IgD-negative memory B cell (primary cell): ENCODE measurements around the gene TMEM72. TPM values are rescaled to one million over a fixed set of nuclear protein-coding genes. Genes with fewer than 3 reads are reported as not detected.
"Not testable (repeated sequence)": the region's sequence is repeated elsewhere in the genome, so short reads cannot be mapped to it uniquely, and the experiment has no call there.

Experiments
- H3K27ac Mint-ChIP-seq, 3 donors: one replicate each; pipeline ENCODE4 v1.8.0; 2020 to 2022; ENCODE audit warnings: mild to moderate bottlenecking in 3 of 3, mixed read lengths in 3 of 3, moderate library complexity in 1 of 3
- H3K27me3 Mint-ChIP-seq: one replicate; pipeline ENCODE4 v1.8.0; 2021; ENCODE audit warnings: mixed read lengths
- H3K36me3 Mint-ChIP-seq: one replicate; pipeline ENCODE4 v1.8.0; 2020; ENCODE audit warnings: mild to moderate bottlenecking, mixed read lengths
- H3K4me1 Mint-ChIP-seq, 3 donors: one replicate each; pipeline ENCODE4 v1.8.0; 2020 to 2022; ENCODE audit warnings: mixed read lengths in 3 of 3, mild to moderate bottlenecking in 1 of 3
- H3K4me3 Mint-ChIP-seq, 4 donors: one replicate each; pipeline ENCODE4 v1.8.0; 2020 to 2022; ENCODE audit warnings: mild to moderate bottlenecking in 4 of 4, mixed read lengths in 4 of 4, moderate library complexity in 3 of 4
- H3K9me3 Mint-ChIP-seq, 3 donors: one replicate each; pipeline ENCODE4 v1.8.0; 2020 to 2021; ENCODE audit warnings: mixed read lengths in 3 of 3, mild to moderate bottlenecking in 1 of 3
- polyA plus RNA-seq: library from polyadenylated mRNA; unstranded; fragments of 300-500 nt; fragmentation: Illumina TruSeq; gene quantifications from one replicate; pipeline ENCODE4 v1.2.3, GENCODE V29; 2021

Gene TMEM72
- polyA plus RNA-seq, result not detected

- no peak within 1 kb of the TSS for H3K27ac Mint-ChIP-seq
- H3K36me3 Mint-ChIP-seq, result no peaks in the 10 kb centered on the region
- H3K4me3 Mint-ChIP-seq, result no peak within 1 kb of the TSS
- H3K9me3 Mint-ChIP-seq, result no peaks in the 10 kb centered on the region
- peaks cover 12% of the 10 kb centered on the region for H3K27me3 Mint-ChIP-seq
- H3K4me1 Mint-ChIP-seq, result peaks cover 0 to 7% (median 3%) of the 10 kb centered on the region in 3 donors
Measured at GRCh38 chr10:44911081-44911540, at the start of gene TMEM72. Gene TMEM72 (plus strand): TSS chr10:44911337. CDS start chr10:44911513, 176 bp downstream.

GRCh38 chr10:44862006-44862751 lies 49.0 kb upstream of the TMEM72 start:
- Mint-ChIP-seq H3K27me3 (peaks cover 32% of the 10 kb centered on the region), H3K36me3 (no peaks in the 10 kb centered on the region), H3K4me1 (peaks cover 4 to 14% (median 13%) of the 10 kb centered on the region in 3 donors), H3K27ac (no peak overlapping the region), H3K4me3 (peak overlapping the region in 1 of 4 donors; percentile 13), H3K9me3 (no peaks in the 10 kb centered on the region)

GRCh38 chr10:44862924-44863323 lies 48.2 kb upstream of the TMEM72 start:
- Mint-ChIP-seq H3K4me3 (peak overlapping the region in 1 of 4 donors; percentile 3), H3K27me3 (peaks cover 32% of the 10 kb centered on the region), H3K9me3 (no peaks in the 10 kb centered on the region), H3K27ac (no peak overlapping the region), H3K36me3 (no peaks in the 10 kb centered on the region), H3K4me1 (peaks cover 4 to 14% (median 13%) of the 10 kb centered on the region in 3 donors)

GRCh38 chr10:44863344-44864047 lies 47.6 kb upstream of the TMEM72 start:
- H3K4me3 Mint-ChIP-seq, result peak overlapping the region; percentile 59 to 87 (median 83)
- no peaks in the 10 kb centered on the region for H3K9me3 Mint-ChIP-seq
- no peaks in the 10 kb centered on the region for H3K36me3 Mint-ChIP-seq
- peaks cover 32% of the 10 kb centered on the region for H3K27me3 Mint-ChIP-seq
- H3K27ac Mint-ChIP-seq, result no peak overlapping the region
- peaks cover 4 to 14% (median 13%) of the 10 kb centered on the region in 3 donors for H3K4me1 Mint-ChIP-seq

- Mint-ChIP-seq H3K4me3 (peak overlapping the region; percentile 82 to 91 (median 86)), H3K27ac (peak overlapping the region in 1 of 3 donors; percentile 26), H3K4me1 (peaks cover 4 to 14% (median 13%) of the 10 kb centered on the region in 3 donors), H3K27me3 (peaks cover 32% of the 10 kb centered on the region), H3K36me3 (no peaks in the 10 kb centered on the region), H3K9me3 (no peaks in the 10 kb centered on the region)
Measured at GRCh38 chr10:44864051-44864450, 47.1 kb upstream of the TMEM72 start.

GRCh38 chr10:44864637-44865288 lies 46.4 kb upstream of the TMEM72 start:
- Mint-ChIP-seq H3K4me3 (peak overlapping the region; percentile 82 to 91 (median 86)), H3K36me3 (no peaks in the 10 kb centered on the region), H3K27ac (peak overlapping the region in 2 of 3 donors; percentile 53 to 78), H3K4me1 (peaks cover 4 to 14% (median 13%) of the 10 kb centered on the region in 3 donors), H3K27me3 (peaks cover 33% of the 10 kb centered on the region), H3K9me3 (no peaks in the 10 kb centered on the region)

- Mint-ChIP-seq H3K4me1 (peaks cover 4 to 14% (median 13%) of the 10 kb centered on the region in 3 donors), H3K27ac (peak overlapping the region in 1 of 3 donors; percentile 53), H3K27me3 (peaks cover 37% of the 10 kb centered on the region), H3K9me3 (no peaks in the 10 kb centered on the region), H3K36me3 (no peaks in the 10 kb centered on the region), H3K4me3 (peak overlapping the region in 3 of 4 donors; percentile 73 to 84 (median 82))
Measured at GRCh38 chr10:44865289-44865671, 45.9 kb upstream of the TMEM72 start.

GRCh38 chr10:44866367-44866766 lies 44.8 kb upstream of the TMEM72 start:
- not testable (repeated sequence) for H3K27ac Mint-ChIP-seq, H3K9me3 Mint-ChIP-seq, H3K36me3 Mint-ChIP-seq, H3K4me3 Mint-ChIP-seq
- peaks cover 4 to 14% (median 13%) of the 10 kb centered on the region in 3 donors for H3K4me1 Mint-ChIP-seq
- H3K27me3 Mint-ChIP-seq, result peaks cover 37% of the 10 kb centered on the region

- no peak overlapping the region for H3K27ac Mint-ChIP-seq
- no peak overlapping the region for H3K4me3 Mint-ChIP-seq
- H3K27me3 Mint-ChIP-seq, result peaks cover 19% of the 10 kb centered on the region
- H3K36me3 Mint-ChIP-seq, result no peaks in the 10 kb centered on the region
- H3K9me3 Mint-ChIP-seq, result no peaks in the 10 kb centered on the region
- H3K4me1 Mint-ChIP-seq, result peaks cover under 1 to 2% (median 1%) of the 10 kb centered on the region in 3 donors
Measured at GRCh38 chr10:44870031-44870430, 41.1 kb upstream of the TMEM72 start.

- Mint-ChIP-seq H3K27me3 (peaks cover 6% of the 10 kb centered on the region), H3K9me3 (no peaks in the 10 kb centered on the region), H3K27ac (no peak overlapping the region), H3K4me3 (no peak overlapping the region), H3K4me1 (no peaks in the 10 kb centered on the region), H3K36me3 (no peaks in the 10 kb centered on the region)
Measured at GRCh38 chr10:44873160-44873559, 38.0 kb upstream of the TMEM72 start.

GRCh38 chr10:44874166-44874565 lies 37.0 kb upstream of the TMEM72 start:
- Mint-ChIP-seq H3K9me3 (no peaks in the 10 kb centered on the region), H3K27ac (no peak overlapping the region), H3K4me3 (no peak overlapping the region), H3K36me3 (no peaks in the 10 kb centered on the region), H3K4me1 (peaks cover 0 to 5% (median 4%) of the 10 kb centered on the region in 3 donors), H3K27me3 (peaks cover 6% of the 10 kb centered on the region)

- Mint-ChIP-seq H3K9me3 (no peaks in the 10 kb centered on the region), H3K4me1 (peaks cover 0 to 8% (median 7%) of the 10 kb centered on the region in 3 donors), H3K36me3 (no peaks in the 10 kb centered on the region), H3K27me3 (peaks cover 11% of the 10 kb centered on the region), H3K4me3 (peak overlapping the region; percentile 40 to 84 (median 80)), H3K27ac (no peak overlapping the region)
Measured at GRCh38 chr10:44878706-44879530, 32.2 kb upstream of the TMEM72 start.

GRCh38 chr10:44879531-44879899 lies 31.6 kb upstream of the TMEM72 start:
- Mint-ChIP-seq H3K27ac (no peak overlapping the region), H3K4me1 (peaks cover 0 to 8% (median 7%) of the 10 kb centered on the region in 3 donors), H3K4me3 (peak overlapping the region in 2 of 4 donors; percentile 41 to 81), H3K36me3 (no peaks in the 10 kb centered on the region), H3K9me3 (no peaks in the 10 kb centered on the region), H3K27me3 (peaks cover 11% of the 10 kb centered on the region)

GRCh38 chr10:44880090-44880715 lies 30.9 kb upstream of the TMEM72 start:
- peaks cover 0 to 8% (median 7%) of the 10 kb centered on the region in 3 donors for H3K4me1 Mint-ChIP-seq
- H3K27ac Mint-ChIP-seq, result no peak overlapping the region
- H3K4me3 Mint-ChIP-seq, result no peak overlapping the region
- peaks cover 11% of the 10 kb centered on the region for H3K27me3 Mint-ChIP-seq
- H3K36me3 Mint-ChIP-seq, result no peaks in the 10 kb centered on the region
- no peaks in the 10 kb centered on the region for H3K9me3 Mint-ChIP-seq
